ENCODE results near the gene MRPL11.
"Not testable (repeated sequence)": the region's sequence is repeated elsewhere in the genome, so short reads cannot be mapped to it uniquely, and the experiment has no call there.

Gene MRPL11

GRCh38 chr11:66466225-66467033, 27.8 kb upstream of the MRPL11 start, which contains the start of gene PELI3:
Gene PELI3 (plus strand): TSS chr11:66466905. CDS start chr11:66468129, 1,224 bp downstream.
- peak; percentile 89 for DNase-seq

- DNase-seq = no peak
Observed at GRCh38 chr11:66465373-66466224, 27.0 kb upstream of the MRPL11 start.

- no peak for DNase-seq
Observed at GRCh38 chr11:66464916-66465315, 26.3 kb upstream of the MRPL11 start.

- DNase-seq = not testable (repeated sequence)
Observed at GRCh38 chr11:66464116-66464515, 25.5 kb upstream of the MRPL11 start.

GRCh38 chr11:66462911-66463310, 24.3 kb upstream of the MRPL11 start:
- DNase-seq = no peak

GRCh38 chr11:66462010-66462409, 23.4 kb upstream of the MRPL11 start:
- DNase-seq = no peak

- no peak for DNase-seq
Observed at GRCh38 chr11:66459138-66459778, 20.6 kb upstream of the MRPL11 start.

- no peak for DNase-seq
Observed at GRCh38 chr11:66457826-66458225, 19.2 kb upstream of the MRPL11 start.

GRCh38 chr11:66454828-66455227, 16.2 kb upstream of the MRPL11 start:
- DNase-seq = no peak

- no peak for DNase-seq
Observed at GRCh38 chr11:66454247-66454646, 15.6 kb upstream of the MRPL11 start.

- DNase-seq = no peak
Observed at GRCh38 chr11:66451663-66452062, 13.0 kb upstream of the MRPL11 start.

- no peak for DNase-seq
Observed at GRCh38 chr11:66450560-66450959, 11.9 kb upstream of the MRPL11 start.

- no peak for DNase-seq
Observed at GRCh38 chr11:66448523-66448922, 9.9 kb upstream of the MRPL11 start.

GRCh38 chr11:66447012-66447411, 8.4 kb upstream of the MRPL11 start:
- no peak for DNase-seq

GRCh38 chr11:66443602-66444001, 5.0 kb upstream of the MRPL11 start:
- no peak for DNase-seq

GRCh38 chr11:66440940-66441282, 2.3 kb upstream of the MRPL11 start:
- not testable (repeated sequence) for DNase-seq

- not testable (repeated sequence) for DNase-seq
Observed at GRCh38 chr11:66440101-66440939, 1.7 kb upstream of the MRPL11 start.

- no peak for DNase-seq
Observed at GRCh38 chr11:66437979-66438503, 607 bp downstream of the MRPL11 start.

- DNase-seq = no peak
Observed at GRCh38 chr11:66432597-66432996, 6.1 kb downstream of the MRPL11 start.

GRCh38 chr11:66431871-66432329, 6.7 kb downstream of the MRPL11 start:
- not testable (repeated sequence) for DNase-seq

- DNase-seq = not testable (repeated sequence)
Observed at GRCh38 chr11:66431287-66431686, 7.4 kb downstream of the MRPL11 start.

- peak; percentile 63 for DNase-seq
Observed at GRCh38 chr11:66429983-66430602, 8.6 kb downstream of the MRPL11 start.

Data from stimulated activated naive CD4-positive, alpha-beta T cell treated with Interleukin-2 at 50 U/mL for 16 hours (primary cell).